RWPE1 (cell line): ENCODE results near the gene TPSB2.
"Not testable (repeated sequence)": the region's sequence is repeated elsewhere in the genome, so short reads cannot be mapped to it uniquely, and the experiment has no call there.

Experiments used
- CTCF ChIA-PET: fragments of 350-600 bp; sonication (Branson Sonifier 250); formaldehyde crosslinking; extraction: SDS; loops from one replicate; lab custom pipeline; 2021; lab: Yijun Ruan, JAX
- POLR2A ChIA-PET: fragments of 400-600 bp; formaldehyde crosslinking; extraction: SDS; loops from one replicate; lab custom pipeline; 2020; ENCODE audit warnings: antibody characterized with exemption; ENCODE audit not compliant: low non-redundant PET; lab: Yijun Ruan, JAX
- DNase-seq: peaks from one replicate; pipeline ENCODE4 v3.0.0; 2012; ENCODE audit warnings: low spot score
- H3K27ac ChIP-seq: fragments of 450-650 bp; 2 replicates; pipeline ENCODE4 v1.5.1; 2017
- TF ChIP-seq, protein P1 (sequence below): fragments of 450-650 bp; conservative IDR thresholded peaks from 2 replicates; pipeline ENCODE4 v1.5.1; 2017; ENCODE audit warnings: low read depth, mild to moderate bottlenecking

The TPSB2 gene

DNA sequence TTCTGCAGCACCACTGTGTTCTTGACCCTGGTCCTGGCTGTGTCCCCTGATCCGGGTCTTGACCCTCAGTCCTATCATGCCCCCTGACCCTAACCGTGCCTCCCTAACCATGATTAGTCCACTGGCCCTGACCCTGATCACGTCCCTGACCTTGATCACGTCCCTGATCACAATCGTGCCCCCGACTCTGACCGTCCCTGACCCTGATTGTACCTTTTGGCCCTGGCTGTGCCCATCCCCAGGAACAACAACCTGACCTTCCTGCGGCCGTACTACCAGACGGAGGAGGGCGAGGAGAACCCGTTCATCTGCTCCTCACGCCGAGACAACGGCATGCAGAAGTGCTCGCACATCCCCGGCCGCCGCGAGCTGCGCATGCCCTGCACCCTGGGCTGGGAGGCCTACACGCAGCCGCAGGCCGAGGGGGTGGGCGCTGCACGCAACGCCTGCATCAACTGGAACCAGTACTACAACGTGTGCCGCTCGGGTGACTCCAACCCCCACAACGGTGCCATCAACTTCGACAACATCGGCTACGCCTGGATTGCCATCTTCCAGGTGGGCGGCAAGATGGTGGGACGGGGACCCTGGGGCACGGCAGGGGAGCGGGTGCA is 29.9 kb downstream of the TPSB2 start:
- CTCF ChIA-PET: no interaction called here
- TF ChIP-seq, protein P1, sequence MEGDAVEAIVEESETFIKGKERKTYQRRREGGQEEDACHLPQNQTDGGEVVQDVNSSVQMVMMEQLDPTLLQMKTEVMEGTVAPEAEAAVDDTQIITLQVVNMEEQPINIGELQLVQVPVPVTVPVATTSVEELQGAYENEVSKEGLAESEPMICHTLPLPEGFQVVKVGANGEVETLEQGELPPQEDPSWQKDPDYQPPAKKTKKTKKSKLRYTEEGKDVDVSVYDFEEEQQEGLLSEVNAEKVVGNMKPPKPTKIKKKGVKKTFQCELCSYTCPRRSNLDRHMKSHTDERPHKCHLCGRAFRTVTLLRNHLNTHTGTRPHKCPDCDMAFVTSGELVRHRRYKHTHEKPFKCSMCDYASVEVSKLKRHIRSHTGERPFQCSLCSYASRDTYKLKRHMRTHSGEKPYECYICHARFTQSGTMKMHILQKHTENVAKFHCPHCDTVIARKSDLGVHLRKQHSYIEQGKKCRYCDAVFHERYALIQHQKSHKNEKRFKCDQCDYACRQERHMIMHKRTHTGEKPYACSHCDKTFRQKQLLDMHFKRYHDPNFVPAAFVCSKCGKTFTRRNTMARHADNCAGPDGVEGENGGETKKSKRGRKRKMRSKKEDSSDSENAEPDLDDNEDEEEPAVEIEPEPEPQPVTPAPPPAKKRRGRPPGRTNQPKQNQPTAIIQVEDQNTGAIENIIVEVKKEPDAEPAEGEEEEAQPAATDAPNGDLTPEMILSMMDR: no peak
- no peak overlapping the region for H3K27ac ChIP-seq
- POLR2A ChIA-PET: no interaction called here
- DNase-seq: no peak

DNA sequence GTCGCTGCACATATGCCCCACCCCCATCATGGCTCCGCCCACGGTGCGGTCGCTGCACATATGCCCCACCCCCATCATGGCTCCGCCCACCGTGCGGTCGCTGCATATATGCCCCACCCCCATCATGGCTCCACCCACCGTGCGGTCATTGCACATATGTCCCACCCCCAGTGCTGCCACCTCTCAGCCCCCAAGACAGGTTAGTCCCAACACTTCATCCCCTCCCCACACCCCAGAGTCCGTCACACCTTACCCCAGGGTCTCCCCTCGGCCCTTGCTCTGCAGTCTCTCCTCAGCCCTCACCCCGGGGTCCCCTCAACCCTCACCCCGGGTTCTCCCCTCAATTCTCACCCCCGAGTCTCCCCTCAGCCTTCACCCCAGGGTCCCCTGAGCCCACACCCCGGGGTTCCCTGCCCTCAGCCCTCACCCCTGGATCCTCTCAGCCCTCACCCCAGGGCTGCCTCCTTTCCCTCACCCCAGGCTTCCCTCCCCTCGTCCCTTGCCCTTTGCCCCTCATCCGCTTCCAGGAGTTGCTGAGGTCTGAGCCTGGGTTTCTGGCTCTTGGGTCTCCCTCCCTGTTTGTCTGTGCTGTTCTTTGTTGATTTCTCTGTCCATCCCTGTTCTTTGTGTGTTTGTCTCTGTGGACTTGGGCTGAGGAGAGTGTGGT is 30.5 kb downstream of the TPSB2 start:
- POLR2A ChIA-PET: no interaction called here
- TF ChIP-seq, protein P1: no peak
- no peak for DNase-seq
- CTCF ChIA-PET: no interaction called here
- no peak overlapping the region for H3K27ac ChIP-seq

DNA sequence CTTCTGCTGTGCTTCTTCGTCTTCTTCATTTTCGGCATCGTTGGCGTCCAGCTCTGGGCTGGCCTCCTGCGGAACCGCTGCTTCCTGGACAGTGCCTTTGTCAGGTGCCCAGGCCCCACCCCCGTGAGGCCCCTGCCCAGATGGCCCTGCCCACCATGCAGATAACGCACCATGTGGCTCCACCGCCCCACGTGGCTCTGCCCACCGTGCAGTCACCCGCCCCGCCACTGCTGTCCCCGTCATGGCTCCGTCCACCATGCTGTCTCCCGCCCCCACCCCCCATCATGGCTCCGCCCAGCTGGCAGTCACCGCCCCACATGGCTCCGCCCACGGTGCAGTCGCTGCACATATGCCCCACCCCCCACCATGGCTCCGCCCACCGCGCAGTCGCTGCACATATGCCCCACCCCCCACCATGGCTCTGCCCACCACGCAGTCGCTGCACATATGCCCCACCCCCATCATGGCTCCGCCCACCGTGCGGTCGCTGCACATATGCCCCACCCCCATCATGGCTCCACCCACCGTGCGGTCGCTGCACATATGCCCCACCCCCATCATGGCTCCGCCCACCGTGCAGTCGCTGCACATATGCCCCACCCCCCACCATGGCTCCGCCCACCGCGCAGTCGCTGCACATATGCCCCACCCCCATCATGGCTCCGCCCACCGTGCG is 31.2 kb downstream of the TPSB2 start:
- POLR2A ChIA-PET, H3K27ac ChIP-seq, CTCF ChIA-PET, DNase-seq: not testable (repeated sequence)

DNA sequence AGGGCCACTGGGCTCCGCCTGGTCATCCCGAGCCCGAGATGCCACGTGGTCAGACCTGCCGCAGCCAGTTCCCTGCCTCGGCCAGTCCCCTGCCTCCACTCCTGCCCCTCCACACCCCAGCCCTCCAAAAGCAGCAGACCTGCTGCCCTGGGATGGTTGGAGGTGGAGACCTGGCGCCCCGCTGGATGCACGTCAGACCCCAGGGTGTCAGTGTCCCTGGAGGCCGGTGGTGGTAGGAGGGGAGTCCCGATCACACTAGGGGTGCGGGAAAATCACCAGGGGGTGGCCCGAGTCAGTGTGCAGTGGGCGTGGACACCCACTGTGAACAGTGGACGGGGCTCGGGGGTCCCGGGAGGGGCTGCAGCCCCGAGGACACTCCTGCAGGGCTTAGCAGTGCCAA is 31.8 kb downstream of the TPSB2 start:
- CTCF ChIA-PET: no interaction called here
- H3K27ac ChIP-seq: no peak overlapping the region
- TF ChIP-seq, protein P1: no peak
- no peak for DNase-seq
- POLR2A ChIA-PET: no interaction called here

DNA sequence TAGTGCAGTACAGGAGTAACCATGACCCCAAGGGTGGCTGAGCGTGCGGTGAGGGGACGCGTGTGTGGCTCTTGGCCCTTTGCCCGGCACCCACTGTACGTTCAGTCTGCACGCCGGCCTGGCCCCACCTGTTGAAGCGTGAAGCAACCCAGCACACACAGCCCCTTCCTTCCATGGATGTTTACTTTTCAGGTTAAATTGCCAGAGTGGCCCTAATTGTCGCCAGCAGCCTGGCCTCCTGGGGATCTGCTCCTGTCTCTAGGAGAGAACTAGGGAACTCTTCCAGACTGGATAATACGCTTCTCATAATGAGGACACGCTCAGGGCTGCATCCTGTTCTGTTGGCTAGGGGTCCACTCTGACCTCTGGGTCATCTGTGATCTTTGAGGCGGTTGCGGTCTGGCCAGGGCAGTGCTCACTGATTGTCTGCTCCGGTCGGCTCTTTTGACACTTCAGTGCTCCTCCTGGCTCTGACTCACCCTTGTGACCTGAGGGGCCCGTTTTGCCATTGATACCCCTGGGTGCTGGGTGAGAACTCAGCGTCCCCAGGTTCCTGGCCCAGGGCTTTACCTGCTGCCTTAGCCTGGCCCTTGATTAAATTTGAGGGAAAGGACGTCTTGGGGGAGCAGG is 32.6 kb downstream of the TPSB2 start:
- no peak for DNase-seq
- ChIA-PET POLR2A (no interaction called here), CTCF (no interaction called here)

DNA sequence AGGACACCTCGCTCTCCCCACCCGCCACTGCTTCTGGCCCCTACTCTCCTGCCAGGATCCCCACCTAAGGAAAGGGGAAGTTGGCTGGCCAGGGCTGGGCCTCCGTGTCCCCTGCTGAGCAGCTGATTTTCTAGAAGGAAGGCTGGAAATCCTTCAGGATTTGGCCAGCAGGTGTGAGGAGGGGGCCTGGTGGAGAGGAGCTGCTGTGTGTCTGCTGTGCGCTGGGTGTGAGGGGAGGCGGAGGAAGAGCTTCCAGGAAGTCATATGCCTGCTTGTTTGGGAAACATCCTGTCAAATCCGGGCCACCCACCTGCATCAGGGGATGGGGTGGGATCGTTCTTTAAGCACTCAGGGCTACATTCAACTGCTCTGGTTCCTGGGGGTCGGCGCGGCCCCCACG is 33.5 kb downstream of the TPSB2 start:
- DNase-seq: no peak

More for the DNA sequence above, 32.6 kb downstream of the TPSB2 start:
- TF ChIP-seq, protein P1: no peak
- no peak overlapping the region for H3K27ac ChIP-seq

More for the DNA sequence above, 33.5 kb downstream of the TPSB2 start:
- TF ChIP-seq, protein P1: no peak
- POLR2A ChIA-PET: no interaction called here
- CTCF ChIA-PET: interaction anchor here (0.6 kb wide), 1 partner anchor 10 kb away, joined by 3 read pairs; no protein-coding TSS in a partner anchor
- H3K27ac ChIP-seq: no peak overlapping the region
